Measurements from ENCODE around the gene LRRC49. TPM values are rescaled to one million over a fixed set of nuclear protein-coding genes. Genes with fewer than 3 reads are reported as not detected.
A peak's percentile ranks its signal among the peaks of the same experiment; 100 is the strongest.
"Not testable (repeated sequence)": the region's sequence is repeated elsewhere in the genome, so short reads cannot be mapped to it uniquely, and the experiment has no call there.

LRRC49 gene
- total RNA-seq, 2 donors from 2014 or later = 2.8 to 3.0 TPM

- intact Hi-C loops (cut with DNase I, micrococcal nuclease) = no loop called here
- ATAC-seq = no peak
These were observed 63.8 kb downstream of the LRRC49 start for GRCh38 chr15:70956201-70956995.

DNA sequence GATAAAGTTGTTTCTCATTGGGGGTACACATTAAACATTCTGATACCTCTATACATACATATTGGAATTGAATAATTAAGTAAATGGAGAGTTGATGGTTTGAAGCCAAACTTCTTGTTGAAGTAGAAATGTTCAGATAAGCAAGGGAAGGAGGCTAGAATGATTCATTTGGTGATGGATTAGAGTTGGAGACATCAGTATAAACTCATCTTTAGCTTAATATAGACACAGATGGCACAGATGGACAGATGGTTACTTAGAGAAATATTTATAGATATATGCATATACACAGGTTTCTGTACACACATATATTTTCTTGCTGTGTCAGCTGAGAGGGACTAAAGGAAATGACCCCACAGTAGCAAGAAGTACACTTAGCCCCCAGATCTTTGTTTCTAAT lies 69.5 kb downstream of the LRRC49 start:
- no peak for DNase-seq

More at GRCh38 chr15:70956201-70956995, 63.8 kb downstream of the LRRC49 start:
- no peak for DNase-seq

DNA sequence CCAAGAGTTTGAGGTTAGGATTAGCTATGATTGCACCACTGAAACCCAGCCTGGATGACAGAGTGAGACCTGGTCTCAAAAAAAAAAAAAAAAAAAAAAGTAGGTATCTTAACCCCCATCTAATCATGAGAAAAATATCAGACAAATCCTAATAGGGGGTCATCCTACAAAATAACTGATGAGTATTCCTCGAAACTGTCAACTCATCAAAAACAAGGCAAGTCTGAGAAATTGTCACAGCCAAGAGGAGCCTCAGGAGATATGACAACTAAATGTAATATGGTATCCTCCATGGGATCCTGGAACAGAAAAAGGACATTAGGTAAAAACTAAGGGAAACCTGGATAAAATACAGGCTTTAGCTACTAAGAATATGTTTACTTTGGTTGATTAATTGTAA lies 70.6 kb downstream of the LRRC49 start:
- intact Hi-C loops (cut with DNase I, micrococcal nuclease) = no loop called here
- ATAC-seq (no peak), DNase-seq (no peak)

More for the DNA sequence above, 69.5 kb downstream of the LRRC49 start:
- intact Hi-C loops (cut with DNase I, micrococcal nuclease) = no loop called here
- no peak for ATAC-seq

DNA sequence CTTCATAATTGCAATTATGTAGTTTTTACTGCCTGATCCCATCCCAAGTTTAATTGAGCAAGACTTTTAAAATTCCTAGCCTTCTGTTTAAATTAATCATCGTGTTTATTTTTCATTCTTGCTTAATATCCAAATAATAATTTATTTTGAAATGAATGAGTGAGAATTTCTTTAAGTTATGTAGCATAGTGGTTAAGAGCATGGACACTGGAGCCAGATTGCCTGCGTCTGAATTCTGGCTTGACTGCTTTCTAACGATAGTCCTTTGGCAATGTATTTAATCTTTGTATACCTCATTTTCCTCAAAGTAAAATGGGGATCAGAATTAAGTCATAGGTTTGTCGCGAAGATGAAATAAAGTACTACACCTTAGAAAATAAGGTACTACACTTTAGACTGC lies 71.4 kb downstream of the LRRC49 start:
- no peak for ATAC-seq
- intact Hi-C loops (cut with DNase I, micrococcal nuclease) = no loop called here
- DNase-seq = no peak

DNA sequence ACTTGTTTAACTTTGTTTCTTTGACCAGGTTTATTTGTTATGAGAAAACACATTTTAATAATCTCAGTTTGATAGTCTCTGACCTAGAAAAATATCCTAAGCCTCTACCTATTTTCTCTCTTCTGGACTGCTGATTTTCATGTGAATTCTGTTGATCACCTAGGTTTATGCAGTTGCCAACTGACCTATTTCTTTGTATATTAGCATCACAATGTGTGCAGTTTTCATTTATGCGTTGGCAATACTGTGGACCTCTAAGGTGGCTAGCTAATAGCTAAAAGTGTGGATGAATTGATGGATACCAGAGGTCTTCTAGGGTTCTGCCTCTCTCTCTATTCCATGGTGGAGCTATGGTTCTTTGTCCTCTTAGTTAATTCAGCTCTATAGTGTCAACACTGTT lies 72.1 kb downstream of the LRRC49 start:
- DNase-seq (no peak), ATAC-seq (no peak)
- intact Hi-C loops (cut with DNase I, micrococcal nuclease) = no loop called here

DNA sequence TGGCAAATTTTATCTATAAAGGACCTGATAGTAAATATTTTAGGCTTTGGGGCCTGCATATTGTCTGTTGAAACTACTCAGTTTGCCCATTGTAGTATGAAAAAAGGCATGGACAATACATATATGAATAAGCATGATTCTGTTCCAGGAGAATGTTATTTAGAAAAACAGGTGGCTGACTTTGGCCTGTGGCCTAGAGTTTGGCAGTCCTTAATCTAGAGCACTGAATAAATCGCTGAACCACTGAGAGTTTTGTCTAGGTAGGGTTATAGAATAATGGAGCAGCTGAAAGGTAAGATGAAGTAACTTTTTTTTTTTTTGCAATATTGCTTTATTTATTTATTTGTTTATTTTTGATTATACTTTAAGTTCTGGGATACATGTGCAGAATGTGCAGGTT lies 75.0 kb downstream of the LRRC49 start:
- intact Hi-C loops (cut with DNase I, micrococcal nuclease) = no loop called here
- DNase-seq = no peak
- no peak for ATAC-seq

DNA sequence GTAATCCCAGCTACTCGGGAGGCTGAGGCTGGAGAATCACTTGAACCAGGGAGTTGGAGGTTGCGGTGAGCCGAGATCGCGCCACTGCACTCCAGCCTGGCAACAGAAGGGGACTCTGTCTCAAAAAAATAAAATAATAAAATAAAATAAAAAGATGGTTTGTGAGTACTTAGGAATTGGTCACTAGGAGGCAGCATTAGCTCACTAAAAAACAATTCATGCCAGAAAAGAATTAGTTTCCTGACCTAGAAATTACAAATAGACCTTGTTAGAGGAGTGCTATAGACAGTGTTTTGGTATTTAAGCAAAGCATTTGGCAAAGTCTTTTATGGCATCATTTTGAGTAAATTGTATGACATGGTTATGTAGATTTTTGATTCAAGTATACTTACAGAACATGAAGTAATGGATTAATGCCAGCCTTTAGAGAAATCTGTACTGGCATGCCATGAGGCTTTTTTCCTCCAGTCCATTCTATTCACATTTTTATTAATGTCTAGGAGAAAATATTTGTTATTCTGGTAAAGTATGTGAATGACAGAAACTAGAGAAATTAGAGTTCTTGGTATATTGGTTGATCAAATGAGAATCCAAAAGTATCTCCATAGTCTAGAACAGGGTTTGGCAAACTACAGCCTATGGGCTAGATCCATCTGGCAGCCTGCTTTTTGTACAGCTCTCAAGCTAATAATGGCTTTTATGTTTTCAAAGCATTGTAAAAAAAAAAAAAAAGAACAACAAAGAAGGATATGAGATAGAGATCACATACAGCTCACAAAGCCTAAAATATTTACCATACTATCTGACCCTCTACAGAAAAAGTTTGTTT lies 81.6 kb downstream of the LRRC49 start:
- no peak for DNase-seq
- peak; percentile 48 for ATAC-seq
- intact Hi-C loops (cut with DNase I, micrococcal nuclease) = no loop called here

- intact Hi-C loops (cut with DNase I, micrococcal nuclease) = no loop called here
- no peak for DNase-seq
- ATAC-seq = no peak
These were observed 84.2 kb downstream of the LRRC49 start for GRCh38 chr15:70976851-70977250.

DNA sequence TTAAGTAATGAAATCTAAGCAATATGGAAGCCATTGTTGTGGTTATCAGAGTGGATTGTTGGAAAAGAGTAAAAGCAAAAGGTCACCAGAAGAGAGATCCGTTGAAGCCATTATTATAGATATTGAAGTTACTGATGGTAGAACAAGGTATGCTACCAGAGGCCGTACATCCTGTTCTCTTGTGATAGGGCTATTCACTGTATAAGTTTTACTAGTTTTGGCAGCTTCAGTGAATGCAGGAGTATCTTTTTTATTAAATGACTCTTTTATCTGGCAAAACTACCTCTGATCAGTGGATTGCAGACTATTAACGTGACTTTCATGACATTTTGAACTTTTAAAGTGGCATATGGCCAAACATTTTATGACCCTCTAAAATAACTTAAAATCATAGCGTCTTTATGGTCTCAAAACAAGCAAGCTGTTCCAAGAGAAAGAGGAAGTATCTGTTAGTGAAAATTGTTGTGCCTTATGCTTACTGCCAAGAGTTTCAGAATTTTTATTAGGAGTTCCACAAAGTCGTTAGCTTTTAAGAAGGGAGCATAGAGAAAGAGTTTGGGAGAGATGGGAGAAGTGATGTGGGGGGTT lies 102.9 kb downstream of the LRRC49 start:
- no peak for DNase-seq
- ATAC-seq = peak; percentile 84
- intact Hi-C loops (cut with DNase I, micrococcal nuclease) = no loop called here

DNA sequence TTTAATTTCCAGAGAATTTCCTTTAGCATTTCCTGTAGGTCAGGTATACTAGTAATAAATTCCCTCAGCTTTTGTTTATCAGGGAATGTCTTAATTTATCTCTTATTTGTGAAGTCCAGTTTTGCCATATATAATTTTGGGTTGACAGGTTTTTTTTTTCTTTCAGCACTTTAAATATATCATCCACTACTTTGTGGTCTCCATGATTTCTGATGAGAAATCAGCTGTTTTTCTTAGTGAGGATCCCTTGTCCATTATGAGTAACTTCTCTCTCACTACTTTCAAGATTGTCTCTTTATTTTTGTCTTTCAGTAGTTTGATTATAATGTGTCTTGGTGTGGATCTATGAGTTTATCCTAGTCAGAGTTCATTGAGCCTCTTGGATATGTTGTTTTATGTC lies 105.7 kb downstream of the LRRC49 start:
- DNase-seq = no peak
- intact Hi-C loops (cut with DNase I, micrococcal nuclease) = no loop called here
- no peak for ATAC-seq

DNA sequence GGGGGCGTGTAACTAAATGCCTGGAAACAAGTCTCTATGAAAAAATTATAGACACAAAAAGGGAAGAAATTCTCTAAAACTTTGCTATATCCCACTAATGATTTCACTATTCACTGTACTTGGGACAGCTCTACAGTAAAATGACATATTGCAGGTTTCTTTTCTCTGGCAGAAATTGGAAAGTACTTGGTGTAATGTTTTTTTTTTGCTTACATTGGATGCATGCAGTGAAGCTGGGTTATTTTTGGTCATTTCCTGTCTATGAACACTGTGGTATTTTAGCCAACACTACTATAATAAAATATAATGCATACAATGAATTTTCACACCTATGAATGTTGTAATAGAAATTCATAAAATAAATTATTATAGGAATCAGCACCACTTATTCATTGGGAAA lies 109.7 kb downstream of the LRRC49 start:
- intact Hi-C loops (cut with DNase I, micrococcal nuclease) = no loop called here
- ATAC-seq = no peak
- no peak for DNase-seq

- no peak for ATAC-seq
- no peak for DNase-seq
- intact Hi-C loops (cut with DNase I, micrococcal nuclease) = no loop called here
These were observed 110.7 kb downstream of the LRRC49 start for GRCh38 chr15:71003319-71003718.

GRCh38 chr15:71004506-71004905 lies 111.9 kb downstream of the LRRC49 start:
- DNase-seq; ATAC-seq; intact Hi-C loops (cut with DNase I, micrococcal nuclease): not testable (repeated sequence)

GRCh38 chr15:71005895-71006294 lies 113.3 kb downstream of the LRRC49 start:
- DNase-seq = no peak
- no peak for ATAC-seq
- intact Hi-C loops (cut with DNase I, micrococcal nuclease) = no loop called here

- ATAC-seq = no peak
- intact Hi-C loops (cut with DNase I, micrococcal nuclease) = no loop called here
- no peak for DNase-seq
These were observed 115.7 kb downstream of the LRRC49 start for GRCh38 chr15:71008250-71008870.

DNA sequence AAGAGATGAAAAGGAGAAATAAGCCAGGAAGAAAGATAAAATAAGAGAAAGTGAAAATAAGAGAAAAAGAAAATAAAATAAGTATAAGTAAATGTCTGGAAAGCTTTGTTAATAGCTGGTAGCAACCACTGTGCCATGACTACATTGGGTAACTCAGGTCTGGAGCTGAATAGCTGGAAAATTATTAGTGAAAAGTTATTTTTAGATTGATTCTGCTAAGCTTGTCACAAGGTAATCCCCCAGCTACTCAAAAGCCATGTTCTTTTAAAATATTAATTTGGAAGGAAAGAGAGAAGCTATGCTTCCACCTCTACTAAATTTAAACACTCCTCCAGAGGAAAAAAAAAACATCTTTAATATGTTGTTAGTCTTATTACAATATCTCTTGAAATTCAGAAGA lies 117.8 kb downstream of the LRRC49 start:
- intact Hi-C loops (cut with DNase I, micrococcal nuclease) = loop anchor here in 1 of 2 donors (10.0 kb wide), 1 partner anchor 434 kb away; no protein-coding TSS in a partner anchor
- ATAC-seq (no peak), DNase-seq (no peak)

- intact Hi-C loops (cut with DNase I, micrococcal nuclease) = loop anchor here in 1 of 2 donors (10.0 kb wide), 1 partner anchor 434 kb away; no protein-coding TSS in a partner anchor
- DNase-seq = no peak
- ATAC-seq = no peak
These were observed 118.4 kb downstream of the LRRC49 start for GRCh38 chr15:71010997-71011396.

DNA sequence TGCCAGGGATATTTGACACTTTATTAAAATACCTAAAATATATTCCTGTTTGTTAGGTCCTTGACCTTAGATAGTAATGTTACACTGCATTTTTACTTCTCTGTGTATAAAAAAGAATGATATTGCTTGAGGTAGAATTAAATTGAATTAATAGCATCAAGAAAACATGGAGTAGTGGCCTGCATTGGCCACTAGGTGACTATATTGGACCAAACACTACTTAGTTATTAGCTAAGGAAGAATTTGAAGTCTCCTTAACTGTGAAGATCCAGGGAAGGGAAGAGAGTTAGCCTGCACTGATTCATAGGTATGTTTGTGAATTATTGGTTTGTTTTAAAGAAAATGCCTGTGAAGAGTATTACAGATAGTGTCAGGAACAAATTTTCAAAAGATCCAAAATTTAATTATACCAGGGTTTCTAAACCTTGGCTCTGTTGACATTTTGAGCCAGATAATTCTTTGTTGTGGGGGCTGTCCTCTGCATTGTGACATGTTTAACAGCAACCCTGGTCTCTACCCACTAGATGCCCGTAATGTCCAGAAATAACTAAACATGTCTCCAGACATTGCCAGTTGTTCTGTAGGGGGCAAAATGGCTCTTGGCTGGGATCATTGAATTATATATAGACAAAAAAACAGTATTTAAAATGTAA lies 119.0 kb downstream of the LRRC49 start:
- ATAC-seq = peak; percentile 81
- intact Hi-C loops (cut with DNase I, micrococcal nuclease) = loop anchor here in 1 of 2 donors (10.0 kb wide), 1 partner anchor 433 kb away; no protein-coding TSS in a partner anchor
- DNase-seq = peak in 1 of 2 donors; percentile 21

All from left colon (tissue), 2 donors.